GF-D8 (cell line): ENCODE data around the gene PAK4.

ENCODE experiments used
- DNase-seq: peaks from one replicate; lab custom pipeline; 2025; lab: John Stamatoyannopoulos, UW

Gene PAK4

GRCh38 chr19:39165857-39166256 lies 40.3 kb downstream of the PAK4 start:
- no peak for DNase-seq

GRCh38 chr19:39166571-39167391 lies 41.2 kb downstream of the PAK4 start:
- no peak for DNase-seq

GRCh38 chr19:39167461-39168257 lies 42.1 kb downstream of the PAK4 start:
- no peak for DNase-seq

GRCh38 chr19:39168258-39169142 lies 42.9 kb downstream of the PAK4 start:
- DNase-seq: no peak

GRCh38 chr19:39169143-39169810 lies 43.7 kb downstream of the PAK4 start:
- no peak for DNase-seq

GRCh38 chr19:39170386-39171231 lies 45.0 kb downstream of the PAK4 start:
- DNase-seq: no peak

- DNase-seq: no peak
Observed at GRCh38 chr19:39171479-39172465, 46.2 kb downstream of the PAK4 start.

GRCh38 chr19:39172700-39173501 lies 47.3 kb downstream of the PAK4 start:
- DNase-seq: no peak

GRCh38 chr19:39173502-39173991 lies 48.0 kb downstream of the PAK4 start:
- DNase-seq: no peak

- DNase-seq: no peak
Observed at GRCh38 chr19:39174142-39174541, 48.6 kb downstream of the PAK4 start.

- no peak for DNase-seq
Observed at GRCh38 chr19:39174558-39175544, 49.3 kb downstream of the PAK4 start.

- no peak for DNase-seq
Observed at GRCh38 chr19:39175564-39175963, 50.0 kb downstream of the PAK4 start.

- DNase-seq: no peak
Observed at GRCh38 chr19:39177110-39177699, 51.6 kb downstream of the PAK4 start.

- DNase-seq: no peak
Observed at GRCh38 chr19:39177736-39178135, 52.1 kb downstream of the PAK4 start.

GRCh38 chr19:39178296-39179006 lies 52.9 kb downstream of the PAK4 start:
- no peak for DNase-seq

- no peak for DNase-seq
Observed at GRCh38 chr19:39179754-39180153, 54.2 kb downstream of the PAK4 start.
